Fibroblast of gingiva (primary cell): ENCODE data around the gene LNX1.
A peak's percentile ranks its signal among the peaks of the same experiment; 100 is the strongest.

ENCODE experiments used
- DNase-seq: peaks from one replicate; pipeline ENCODE4 v3.0.0-alpha.2; 2011; ENCODE audit warnings: low read depth

The LNX1 gene

DNA sequence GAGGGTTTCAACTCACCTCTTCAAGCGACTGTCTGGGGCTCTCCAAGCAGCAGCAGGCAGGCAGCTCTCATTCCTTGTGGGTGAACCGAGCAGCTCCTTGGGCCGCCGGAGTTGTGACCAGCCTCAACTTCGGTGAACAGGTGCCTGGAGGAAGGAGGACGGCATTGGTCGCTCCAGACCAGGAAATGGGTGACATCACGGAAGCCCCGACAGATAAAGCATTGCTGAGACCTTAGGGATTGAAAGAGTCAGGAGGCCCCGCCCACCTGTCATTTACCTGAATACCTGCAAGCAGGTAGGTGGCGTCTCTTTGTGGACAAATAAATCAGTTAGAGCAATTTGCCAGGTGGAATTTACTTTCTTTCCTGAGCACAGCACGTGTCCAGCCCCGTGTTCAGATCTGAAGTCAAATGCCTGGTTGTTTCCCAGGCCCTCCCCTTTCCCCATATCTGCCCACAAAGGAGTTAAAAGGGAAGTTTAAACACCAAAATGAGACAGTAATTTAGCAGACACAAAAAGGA lies at the start of gene LNX1:
TSS of gene LNX1 (minus strand) at position 115 of the 521 bp plus-strand sequence. CDS start 17,484 bp downstream, outside the sequence.
- no peak for DNase-seq

GRCh38 chr4:53640576-53641453 lies 49.5 kb upstream of the LNX1 start:
- no peak for DNase-seq

GRCh38 chr4:53638919-53639318 lies 47.6 kb upstream of the LNX1 start:
- DNase-seq: no peak

- no peak for DNase-seq
Measured at GRCh38 chr4:53637348-53637747, 46.1 kb upstream of the LNX1 start.

DNA sequence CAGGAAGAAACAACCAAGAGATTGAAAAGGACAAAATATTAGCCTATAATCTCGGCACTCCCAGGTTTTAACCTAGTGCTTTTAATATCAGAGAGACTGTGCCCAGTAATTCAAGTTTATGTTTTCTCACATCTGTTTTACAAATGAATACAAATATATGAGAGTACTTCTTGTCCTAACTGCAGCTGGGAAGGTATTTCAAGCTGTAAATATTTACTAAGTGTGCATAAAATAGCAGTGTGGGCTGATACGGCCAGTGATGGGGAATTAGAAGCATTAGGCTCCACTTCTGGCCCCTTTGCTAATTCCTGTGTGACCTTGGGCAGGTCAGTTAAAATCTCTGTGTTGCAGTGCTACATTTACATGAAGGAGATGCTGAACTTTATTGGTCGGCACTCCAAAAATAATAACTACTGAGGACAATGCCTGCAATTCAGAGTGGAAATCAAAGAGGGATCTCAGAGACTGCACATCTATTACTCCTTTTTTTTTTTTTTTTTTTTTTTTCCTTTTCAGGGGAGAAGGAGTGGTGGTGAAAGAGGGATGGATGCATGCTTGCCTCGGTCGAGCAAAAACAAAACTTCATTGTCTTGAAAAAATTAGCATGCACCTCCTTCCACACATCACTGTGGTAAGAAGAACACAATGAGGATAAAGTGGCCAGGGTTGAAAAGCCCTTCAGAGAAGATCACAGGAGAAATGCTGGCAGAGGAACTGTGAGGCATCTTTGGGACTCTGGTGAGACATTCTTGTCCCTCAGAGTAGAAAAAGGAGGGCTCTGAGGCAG lies 44.6 kb upstream of the LNX1 start:
- no peak for DNase-seq

DNA sequence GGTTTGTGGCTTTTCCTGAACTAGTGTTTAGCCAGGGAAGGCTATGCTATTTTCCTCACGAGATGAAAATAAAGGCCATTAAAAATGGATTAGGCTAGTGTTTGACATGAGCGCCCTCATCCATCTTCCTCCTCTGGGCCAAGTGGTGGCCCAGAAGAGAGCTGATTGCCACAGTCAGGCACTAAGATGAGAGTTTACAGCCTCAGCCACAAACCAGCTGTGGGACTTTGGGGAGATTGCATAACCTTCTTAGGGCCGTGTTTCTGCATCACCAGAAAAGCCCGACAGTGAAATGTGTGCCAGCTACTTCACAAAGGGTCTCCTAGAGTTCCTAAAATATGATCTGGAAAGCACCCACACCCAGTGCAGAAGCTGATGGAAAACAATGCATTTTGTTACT lies 42.3 kb upstream of the LNX1 start:
- peak; percentile 58 for DNase-seq

- DNase-seq: peak; percentile 41
Measured at GRCh38 chr4:53629296-53629695, 38.0 kb upstream of the LNX1 start.

- peak; percentile 45 for DNase-seq
Measured at GRCh38 chr4:53626491-53626890, 35.2 kb upstream of the LNX1 start.

DNA sequence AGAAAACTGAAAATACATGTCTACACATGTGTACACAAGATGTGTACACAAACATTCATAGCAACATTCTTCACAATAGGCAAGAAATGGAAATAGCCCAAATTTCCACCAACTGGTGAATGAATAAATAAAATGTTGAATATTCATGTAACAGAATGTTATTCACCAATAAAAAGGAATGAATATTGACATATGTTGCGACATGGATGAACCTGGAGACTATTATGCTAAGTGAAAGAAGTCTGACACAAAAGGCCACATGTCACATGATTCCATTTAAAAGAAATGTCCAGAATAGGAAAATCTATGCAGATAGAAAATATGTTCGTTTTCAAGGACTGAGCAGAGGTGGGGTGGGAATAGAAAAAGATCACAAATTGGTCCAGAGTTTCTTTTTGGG lies 34.6 kb upstream of the LNX1 start:
- no peak for DNase-seq

- DNase-seq: peak; percentile 92
Measured at GRCh38 chr4:53622739-53623151, 31.5 kb upstream of the LNX1 start.

GRCh38 chr4:53620956-53621355 lies 29.7 kb upstream of the LNX1 start:
- no peak for DNase-seq

DNA sequence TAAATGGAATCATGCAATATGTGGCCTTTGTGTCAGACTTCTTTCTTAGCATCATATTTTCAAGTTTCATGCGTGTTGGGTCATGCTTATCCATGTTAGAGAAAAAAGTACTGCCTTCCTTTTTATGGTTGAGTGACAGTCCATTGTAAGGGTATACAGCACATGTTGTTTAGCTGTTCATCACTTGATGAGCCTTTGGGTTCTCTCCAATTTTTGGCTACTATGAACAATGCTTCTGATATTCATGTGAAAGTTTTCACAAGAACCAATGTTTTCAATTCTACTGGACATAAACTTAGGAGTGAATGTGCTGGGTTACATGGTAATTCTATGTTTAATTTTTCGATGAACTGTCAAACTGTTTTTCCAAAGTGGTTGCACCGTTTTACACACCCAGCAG lies 28.1 kb upstream of the LNX1 start:
- DNase-seq: peak; percentile 15

DNA sequence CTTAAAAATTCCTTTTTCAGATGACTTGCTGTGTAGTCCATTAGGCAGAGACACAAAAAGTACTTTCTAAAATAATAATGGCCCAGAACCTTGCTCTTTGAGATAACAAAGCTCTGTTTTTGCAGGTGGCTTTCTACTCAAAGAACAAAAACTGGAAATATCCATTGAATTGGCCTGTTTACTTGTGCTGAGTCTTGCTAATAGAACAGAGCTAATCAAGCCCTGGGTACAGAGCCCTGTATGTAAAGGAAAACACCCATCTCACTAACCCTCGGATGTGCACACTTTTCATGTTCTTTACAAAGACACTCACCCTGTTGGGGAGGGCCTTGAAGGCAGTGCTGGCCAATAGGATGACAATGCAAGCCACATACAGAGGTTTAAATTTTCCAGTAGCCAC lies 27.0 kb upstream of the LNX1 start:
- no peak for DNase-seq

DNA sequence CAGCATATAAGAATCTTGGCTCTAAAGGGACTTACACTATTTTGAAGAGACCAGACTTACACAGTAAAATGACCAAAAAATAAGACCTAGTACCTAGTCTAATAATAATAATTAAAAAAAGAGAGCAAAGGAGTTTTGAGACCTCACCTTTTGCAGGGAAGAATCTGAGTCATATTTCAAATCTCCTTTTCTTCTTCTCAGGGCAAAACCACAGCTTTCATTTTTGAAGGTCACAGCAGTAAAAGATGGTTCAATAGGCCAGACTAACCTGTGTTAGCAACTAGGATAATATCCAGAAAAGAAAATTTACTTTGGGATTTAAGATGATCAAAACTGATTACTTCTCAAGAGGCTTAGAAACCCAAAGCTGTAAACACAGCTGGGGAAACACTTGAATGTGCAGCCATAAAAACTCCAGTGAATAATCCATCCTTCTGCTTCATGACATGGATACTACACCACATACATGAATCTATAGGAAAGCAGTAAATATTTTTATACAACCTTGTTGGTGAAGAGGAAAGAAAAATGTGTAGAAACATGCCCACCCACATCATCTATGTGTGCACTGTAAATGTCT lies 25.9 kb upstream of the LNX1 start:
- DNase-seq: no peak

DNA sequence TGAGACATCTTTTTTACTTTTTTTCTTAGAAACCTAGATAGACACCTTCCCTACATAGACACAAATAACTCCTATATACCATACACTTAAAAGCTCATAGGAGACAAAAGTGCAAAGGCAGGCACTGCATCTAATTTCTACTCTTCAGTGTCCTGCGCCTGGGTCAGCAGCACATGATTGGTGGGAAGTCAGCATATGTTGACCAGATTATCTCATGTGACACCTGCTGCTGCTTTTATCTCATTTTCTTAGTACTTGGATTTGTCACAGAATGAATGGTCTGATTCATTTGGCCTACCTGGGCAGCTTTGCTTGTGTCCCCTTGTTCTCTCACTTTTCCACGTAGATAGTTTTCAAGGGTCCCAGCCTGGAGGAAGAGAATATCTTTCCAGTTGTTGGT lies 24.9 kb upstream of the LNX1 start:
- no peak for DNase-seq

DNA sequence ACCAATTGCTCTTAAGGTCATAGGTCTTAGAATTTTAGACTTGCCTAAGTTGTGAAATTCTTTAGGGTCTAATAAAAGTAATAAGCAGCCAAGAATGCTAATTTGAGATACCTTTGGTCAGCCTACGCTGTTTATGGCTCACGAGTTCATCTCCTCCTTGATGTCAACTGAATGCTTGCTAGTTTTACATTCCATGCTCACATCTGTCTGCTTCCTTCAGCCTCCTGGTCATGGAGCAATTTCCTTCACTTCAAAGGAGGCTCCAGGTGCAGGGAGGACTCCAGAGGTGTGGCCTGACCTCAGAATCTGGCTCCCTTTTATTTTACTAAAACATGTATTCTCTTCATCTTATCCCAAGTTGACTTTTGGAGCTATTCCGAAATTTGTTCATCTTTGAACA lies 23.3 kb upstream of the LNX1 start:
- no peak for DNase-seq

DNA sequence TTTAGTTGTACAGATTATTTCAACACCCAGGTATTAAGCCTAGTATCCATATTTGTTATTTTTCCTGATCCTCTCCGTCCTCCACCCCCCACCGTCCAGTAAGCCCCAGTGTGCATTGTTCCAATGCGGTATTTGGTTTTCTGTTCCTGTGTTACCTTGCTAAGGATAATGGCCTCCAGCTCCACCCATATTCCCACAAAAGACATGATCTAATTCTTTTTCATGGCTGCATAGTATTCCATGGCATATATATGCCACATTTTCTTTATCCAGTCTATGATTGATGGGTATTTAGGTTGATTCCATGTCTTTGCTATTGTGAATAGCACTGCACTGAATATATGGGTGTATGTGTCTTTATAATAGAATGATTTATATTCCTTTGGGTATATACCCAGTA lies 22.1 kb upstream of the LNX1 start:
- DNase-seq: no peak

DNA sequence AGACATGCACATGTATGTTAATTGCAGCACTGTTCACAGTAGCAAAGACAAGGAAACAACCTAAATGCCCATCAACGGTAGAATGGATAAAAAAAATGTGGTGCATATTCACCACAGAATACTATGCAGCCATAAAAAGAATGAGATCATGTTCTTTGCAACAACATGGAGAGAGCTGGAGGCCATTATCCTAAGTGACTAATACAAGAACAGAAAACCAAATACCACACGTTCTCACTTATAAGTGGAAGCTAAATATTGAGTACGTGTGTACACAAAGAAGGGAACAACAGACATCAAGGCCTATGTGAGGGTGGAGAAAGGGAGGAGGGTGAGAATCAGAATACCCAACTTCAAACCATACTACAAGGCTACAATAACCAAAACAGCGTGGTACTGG lies 17.4 kb upstream of the LNX1 start:
- no peak for DNase-seq

DNA sequence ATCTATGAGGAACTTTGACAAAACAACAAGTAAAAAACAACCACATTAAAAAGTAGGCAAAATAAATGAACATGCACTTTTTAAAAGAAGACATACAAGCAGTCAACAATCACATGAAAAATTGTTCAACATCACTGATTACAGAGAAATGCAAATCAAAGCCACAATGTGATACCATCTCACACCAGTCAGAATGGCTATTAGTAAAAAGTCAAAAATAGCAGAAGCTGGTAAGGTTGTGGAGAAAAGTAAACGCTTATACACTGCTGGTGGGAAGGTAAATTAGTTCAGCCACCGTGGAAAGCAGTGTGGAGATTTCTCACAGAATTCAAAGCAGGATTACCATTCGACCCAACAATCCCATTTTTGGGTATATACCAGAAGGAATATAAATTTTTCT lies 17.0 kb upstream of the LNX1 start:
- no peak for DNase-seq

DNA sequence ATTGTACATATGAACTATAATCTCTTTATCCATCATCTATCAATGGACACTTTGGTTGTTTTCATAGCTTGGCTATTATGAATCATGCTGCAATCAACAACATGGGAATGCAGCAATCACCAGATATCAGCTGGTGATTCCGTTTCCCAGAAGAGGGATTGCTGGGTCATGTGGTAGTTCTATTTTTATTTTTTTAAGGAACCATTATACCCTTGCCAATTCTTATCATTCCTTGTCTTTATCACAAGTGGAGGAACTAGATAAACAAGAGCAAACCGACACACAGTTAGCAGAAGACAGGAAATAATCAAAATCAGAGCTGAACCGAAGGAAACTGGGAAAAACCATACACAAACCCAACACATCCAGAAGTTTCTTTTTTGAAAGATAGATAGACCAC lies 14.5 kb upstream of the LNX1 start:
- no peak for DNase-seq

DNA sequence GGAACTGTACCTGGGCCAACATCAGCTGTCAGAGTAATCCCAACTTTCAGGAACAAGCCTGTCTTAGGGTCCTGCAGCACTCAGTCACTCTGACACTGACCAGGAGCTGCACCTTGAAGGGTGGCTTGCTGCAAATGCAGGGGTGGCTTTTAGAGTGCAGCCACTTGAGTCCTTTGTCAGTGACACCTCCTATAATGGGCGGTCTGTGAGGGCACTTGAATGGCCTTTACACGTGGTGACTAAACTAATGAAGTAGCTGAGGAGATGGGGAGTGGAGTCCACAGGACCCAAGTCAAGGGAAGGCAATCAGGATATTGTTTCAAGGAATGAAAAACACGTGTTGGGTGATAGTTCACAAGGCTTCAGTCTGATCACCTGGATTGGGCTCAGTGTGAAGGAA lies 11.1 kb upstream of the LNX1 start:
- no peak for DNase-seq

DNA sequence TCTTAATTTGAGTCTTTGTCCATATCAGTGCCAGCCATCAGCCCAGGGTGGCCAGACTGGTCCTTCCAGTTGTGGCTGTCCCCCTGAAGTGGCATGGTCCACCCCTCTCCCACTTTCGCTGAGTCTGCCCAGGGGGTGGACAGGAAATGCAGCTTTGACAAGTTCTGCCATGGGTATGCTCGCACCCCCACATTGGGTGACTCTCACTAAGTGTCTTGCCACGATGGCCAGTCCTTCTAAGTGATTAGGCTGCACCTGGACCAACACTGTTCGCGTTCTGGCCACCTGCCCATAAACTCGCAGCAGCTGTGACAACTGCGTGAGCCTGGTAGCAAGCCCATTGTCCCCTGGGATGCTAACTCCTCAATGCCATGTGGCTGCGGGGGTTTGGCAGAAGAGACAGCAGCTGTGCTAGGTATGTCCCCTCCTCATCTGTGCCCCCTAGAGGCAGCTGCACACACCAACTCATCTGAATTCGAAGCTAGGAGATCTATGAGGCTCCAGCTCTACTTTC lies 10.0 kb upstream of the LNX1 start:
- DNase-seq: no peak

- DNase-seq: no peak
Measured at GRCh38 chr4:53599632-53600031, 8.3 kb upstream of the LNX1 start.
